ENCODE measurements around the gene F13B. TPM values are rescaled to one million over a fixed set of nuclear protein-coding genes. Genes with fewer than 3 reads are reported as not detected.

The F13B gene
- total RNA-seq, 1 experiment from 2014 or later: not detected

- POLR2A ChIA-PET (ENCODE audit: unreplicated experiment): no interaction called here
- CTCF ChIA-PET: no interaction called here
- no peak for TF ChIP-seq CTCF (conservative IDR thresholded peaks at IDR 0.05; ENCODE audit: low read depth, low read length)
- TF ChIP-seq EZH2phosphoT487 (IDR thresholded peaks at IDR 0.05; ENCODE audit: borderline replicate concordance, low read length): no peak
- no peak for TF ChIP-seq EZH2 (IDR thresholded peaks at IDR 0.05; ENCODE audit: low read length, unreplicated experiment)
- Histone ChIP-seq H3K27me3 (ENCODE audit: low read length) (no peaks in the 10 kb centered on the region), H3K4me1 (ENCODE audit: insufficient read depth, low read length) (no peaks in the 10 kb centered on the region), H3K9me2 (replicated peaks; ENCODE audit: low read length) (no peaks in the 10 kb centered on the region), H3K27ac (ENCODE audit: low read length) (no peak overlapping the region), H3K4me3 (ENCODE audit: low read length) (no peak overlapping the region), H3K4me2 (ENCODE audit: low read length) (no peak overlapping the region), H3K79me2 (ENCODE audit: low read length) (no peaks in the 10 kb centered on the region), H2AFZ (ENCODE audit: low read length) (no peak overlapping the region), H3F3A (ENCODE audit: low read length, unreplicated experiment) (no peaks in the 10 kb centered on the region), H3K9ac (ENCODE audit: low read length) (no peak overlapping the region), H3K36me3 (ENCODE audit: low read depth, low read length) (no peaks in the 10 kb centered on the region), H4K20me1 (ENCODE audit: low read length) (no peaks in the 10 kb centered on the region), H3K9me3 (ENCODE audit: low read length) (no peaks in the 10 kb centered on the region)
- no peak for DNase-seq
- BruUV-seq (replicated peaks): no TSS peak
- intact Hi-C loops (cut with micrococcal nuclease): no loop called here
- no peak for ATAC-seq
These were observed 4.4 kb downstream of the F13B start for GRCh38 chr1:197062692-197063091.

GRCh38 chr1:197049100-197049499, 18.0 kb downstream of the F13B start:
- Histone ChIP-seq H3K9me3 (ENCODE audit: low read length) (no peaks in the 10 kb centered on the region), H3K36me3 (ENCODE audit: low read depth, low read length) (no peaks in the 10 kb centered on the region), H3K4me2 (ENCODE audit: low read length) (no peak overlapping the region), H3K9ac (ENCODE audit: low read length) (no peak overlapping the region), H3K27me3 (ENCODE audit: low read length) (no peaks in the 10 kb centered on the region), H3F3A (ENCODE audit: low read length, unreplicated experiment) (no peaks in the 10 kb centered on the region), H3K4me3 (ENCODE audit: low read length) (no peak overlapping the region), H4K20me1 (ENCODE audit: low read length) (no peaks in the 10 kb centered on the region), H3K79me2 (ENCODE audit: low read length) (no peaks in the 10 kb centered on the region), H2AFZ (ENCODE audit: low read length) (no peak overlapping the region), H3K9me2 (replicated peaks; ENCODE audit: low read length) (no peaks in the 10 kb centered on the region), H3K4me1 (ENCODE audit: insufficient read depth, low read length) (no peaks in the 10 kb centered on the region), H3K27ac (ENCODE audit: low read length) (no peak overlapping the region)
- ChIA-PET CTCF (no interaction called here), POLR2A (ENCODE audit: unreplicated experiment) (no interaction called here)
- intact Hi-C loops (cut with micrococcal nuclease): no loop called here
- ATAC-seq (no peak), DNase-seq (no peak)
- BruUV-seq (replicated peaks): no TSS peak
- TF ChIP-seq EZH2 (IDR thresholded peaks at IDR 0.05; ENCODE audit: low read length, unreplicated experiment) (no peak), CTCF (conservative IDR thresholded peaks at IDR 0.05; ENCODE audit: low read depth, low read length) (no peak), EZH2phosphoT487 (IDR thresholded peaks at IDR 0.05; ENCODE audit: borderline replicate concordance, low read length) (no peak)

GRCh38 chr1:197042676-197043341, 24.3 kb downstream of the F13B start:
- Histone ChIP-seq H3K79me2 (ENCODE audit: low read length) (no peaks in the 10 kb centered on the region), H3K27ac (ENCODE audit: low read length) (no peak overlapping the region), H3K27me3 (ENCODE audit: low read length) (no peaks in the 10 kb centered on the region), H4K20me1 (ENCODE audit: low read length) (no peaks in the 10 kb centered on the region), H3K9ac (ENCODE audit: low read length) (no peak overlapping the region), H3F3A (ENCODE audit: low read length, unreplicated experiment) (no peaks in the 10 kb centered on the region), H3K4me2 (ENCODE audit: low read length) (no peak overlapping the region), H2AFZ (ENCODE audit: low read length) (no peak overlapping the region), H3K4me1 (ENCODE audit: insufficient read depth, low read length) (no peaks in the 10 kb centered on the region), H3K36me3 (ENCODE audit: low read depth, low read length) (no peaks in the 10 kb centered on the region), H3K4me3 (ENCODE audit: low read length) (no peak overlapping the region), H3K9me2 (replicated peaks; ENCODE audit: low read length) (no peaks in the 10 kb centered on the region), H3K9me3 (ENCODE audit: low read length) (no peaks in the 10 kb centered on the region)
- intact Hi-C loops (cut with micrococcal nuclease): no loop called here
- ChIA-PET CTCF (no interaction called here), POLR2A (ENCODE audit: unreplicated experiment) (no interaction called here)
- ATAC-seq (no peak; the same call in 1 of the 2 replicates), DNase-seq (no peak)
- TF ChIP-seq EZH2phosphoT487 (IDR thresholded peaks at IDR 0.05; ENCODE audit: borderline replicate concordance, low read length) (no peak), EZH2 (IDR thresholded peaks at IDR 0.05; ENCODE audit: low read length, unreplicated experiment) (no peak), CTCF (conservative IDR thresholded peaks at IDR 0.05; ENCODE audit: low read depth, low read length) (no peak)
- BruUV-seq (replicated peaks): no TSS peak
